PC-9 (cell line): Measurements from ENCODE around the gene ABCD3. TPM values are rescaled to one million over a fixed set of nuclear protein-coding genes. Genes with fewer than 3 reads are reported as not detected.

ENCODE experiments used
- BruUV-seq: library from RNA; stranded (reverse); fragments of 400-500 nt; replicated peaks from 2 replicates; lab custom pipeline; 2021; lab: Mats Ljungman, UMichigan
- CTCF ChIA-PET: fragments of 300-600 bp; sonication (Branson Sonifier 250); formaldehyde crosslinking; loops from one replicate; lab custom pipeline; 2022; ENCODE audit warnings: antibody characterized with exemption; lab: Charles Lee
- POLR2A ChIA-PET: fragments of 300-600 bp; sonication (Branson Sonifier 250); formaldehyde crosslinking; loops from one replicate; lab custom pipeline; 2022; ENCODE audit warnings: antibody characterized with exemption; ENCODE audit not compliant: unreplicated experiment; lab: Charles Lee
- DNase-seq, 2 experiments: peaks; one replicate each; pipeline versions ENCODE4 v3.0.0 to v3.0.0-alpha.2; 2015 to 2022; ENCODE audit warnings: mixed read lengths in 1 of 2
- H2AFZ ChIP-seq: fragments of 200-600 bp; sonication (generic); 2 replicates; pipeline ENCODE4 v1.8.1; 2017; ENCODE audit warnings: antibody characterized with exemption
- H3F3A ChIP-seq: fragments of 200-600 bp; sonication (generic); 2 replicates; pipeline ENCODE4 v1.8.1; 2017; ENCODE audit warnings: antibody characterized with exemption, mild to moderate bottlenecking, low read depth; ENCODE audit not compliant: insufficient read depth
- H3K27ac ChIP-seq: fragments of 200-600 bp; sonication (generic); 2 replicates; pipeline ENCODE4 v1.6.1; 2016; ENCODE audit warnings: mixed run types
- H3K27me3 ChIP-seq: fragments of 200-600 bp; sonication (generic); 2 replicates; pipeline ENCODE4 v1.6.1; 2016; ENCODE audit warnings: low read depth, mixed run types; ENCODE audit not compliant: insufficient read depth
- H3K36me3 ChIP-seq: fragments of 200-600 bp; sonication (generic); 2 replicates; pipeline ENCODE4 v1.6.1; 2016; ENCODE audit warnings: low read depth, mixed run types
- H3K4me1 ChIP-seq: fragments of 200-600 bp; sonication (generic); replicated peaks from 2 replicates; pipeline ENCODE4 v1.6.1; 2016; ENCODE audit warnings: mixed run types; ENCODE audit not compliant: insufficient read depth
- H3K4me2 ChIP-seq: fragments of 200-600 bp; sonication (generic); 2 replicates; pipeline ENCODE4 v1.6.1; 2017; ENCODE audit warnings: mixed run types
- H3K4me3 ChIP-seq: fragments of 200-600 bp; sonication (generic); 2 replicates; pipeline ENCODE4 v1.6.1; 2016; ENCODE audit warnings: mixed run types
- H3K79me2 ChIP-seq: fragments of 200-600 bp; sonication (generic); 2 replicates; pipeline ENCODE4 v1.6.1; 2017; ENCODE audit warnings: low read depth, mixed run types
- H3K9me2 ChIP-seq: fragments of 200-600 bp; sonication (generic); 2 replicates; pipeline ENCODE4 v1.8.1; 2017; ENCODE audit warnings: mild to moderate bottlenecking; ENCODE audit not compliant: insufficient read depth
- H3K9me3 ChIP-seq: fragments of 200-600 bp; sonication (generic); 2 replicates; pipeline ENCODE4 v1.8.1; 2016; ENCODE audit warnings: low read depth; ENCODE audit not compliant: insufficient read depth
- H4K20me1 ChIP-seq: fragments of 200-600 bp; sonication (generic); 2 replicates; pipeline ENCODE4 v1.8.1; 2017; ENCODE audit not compliant: insufficient read depth
- EZH2 ChIP-seq: fragments of 200-600 bp; sonication (generic); IDR thresholded peaks from 2 replicates; pipeline ENCODE4 v1.8.0; 2017; ENCODE audit warnings: antibody characterized with exemption, low read depth
- intact Hi-C: fragments of 100-400 bp; cut with micrococcal nuclease; formaldehyde crosslinking; loops from one replicate; pipeline ENCODE4 v1.10.0; 2022; ENCODE audit not compliant: unreplicated experiment
- total RNA-seq: library from RNA; stranded (reverse); gene quantifications from 2 replicates; pipeline ENCODE4 v1.2.3, GENCODE V29; 2021
- TF ChIP-seq, protein P1 (sequence below): fragments of 200-600 bp; sonication (generic); conservative IDR thresholded peaks from 2 replicates; pipeline ENCODE4 v1.6.1; 2017; ENCODE audit warnings: mixed run types, antibody characterized with exemption, mild to moderate bottlenecking, moderate library complexity

ABCD3 gene
- total RNA-seq, 1 experiment from 2014 or later, result 51.6 TPM

DNA sequence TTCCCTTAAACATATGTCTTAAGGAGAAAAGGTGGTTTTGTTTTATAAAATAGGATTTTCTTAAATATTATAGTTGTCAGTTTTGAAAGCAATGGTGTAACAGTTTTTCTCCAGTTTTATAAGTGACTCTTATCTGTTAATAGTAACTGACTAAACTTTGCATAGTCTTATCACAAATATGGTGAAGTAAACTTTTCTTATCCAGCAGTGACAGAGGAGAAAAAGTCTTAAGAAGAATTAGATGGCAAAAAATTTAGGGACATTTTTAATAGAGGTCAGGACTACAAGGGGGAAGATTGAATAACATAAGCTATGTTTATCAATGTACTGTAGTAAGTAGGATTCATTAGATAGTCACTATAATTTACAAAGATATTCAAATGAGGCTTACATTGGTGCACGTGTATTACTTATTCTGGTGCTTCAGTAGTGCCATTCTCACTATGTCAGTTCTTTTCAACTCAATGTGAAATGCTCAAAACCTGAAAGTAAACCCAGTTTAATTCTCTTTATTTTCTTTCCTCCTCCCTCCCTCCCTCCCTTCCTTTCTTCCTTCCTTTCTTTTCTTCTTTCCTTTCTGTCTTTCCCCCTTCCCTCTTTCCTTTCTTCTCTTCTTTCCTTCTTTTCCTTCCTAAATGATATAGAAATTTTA, 97.2 kb downstream of the ABCD3 start:
- no peak for TF ChIP-seq EZH2
- TF ChIP-seq, protein P1, sequence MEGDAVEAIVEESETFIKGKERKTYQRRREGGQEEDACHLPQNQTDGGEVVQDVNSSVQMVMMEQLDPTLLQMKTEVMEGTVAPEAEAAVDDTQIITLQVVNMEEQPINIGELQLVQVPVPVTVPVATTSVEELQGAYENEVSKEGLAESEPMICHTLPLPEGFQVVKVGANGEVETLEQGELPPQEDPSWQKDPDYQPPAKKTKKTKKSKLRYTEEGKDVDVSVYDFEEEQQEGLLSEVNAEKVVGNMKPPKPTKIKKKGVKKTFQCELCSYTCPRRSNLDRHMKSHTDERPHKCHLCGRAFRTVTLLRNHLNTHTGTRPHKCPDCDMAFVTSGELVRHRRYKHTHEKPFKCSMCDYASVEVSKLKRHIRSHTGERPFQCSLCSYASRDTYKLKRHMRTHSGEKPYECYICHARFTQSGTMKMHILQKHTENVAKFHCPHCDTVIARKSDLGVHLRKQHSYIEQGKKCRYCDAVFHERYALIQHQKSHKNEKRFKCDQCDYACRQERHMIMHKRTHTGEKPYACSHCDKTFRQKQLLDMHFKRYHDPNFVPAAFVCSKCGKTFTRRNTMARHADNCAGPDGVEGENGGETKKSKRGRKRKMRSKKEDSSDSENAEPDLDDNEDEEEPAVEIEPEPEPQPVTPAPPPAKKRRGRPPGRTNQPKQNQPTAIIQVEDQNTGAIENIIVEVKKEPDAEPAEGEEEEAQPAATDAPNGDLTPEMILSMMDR, result no peak
- H3K4me2 ChIP-seq, result no peak overlapping the region
- no peaks in the 10 kb centered on the region for H3K79me2 ChIP-seq
- H4K20me1 ChIP-seq, result no peaks in the 10 kb centered on the region
- peaks cover 21% of the 10 kb centered on the region for H3F3A ChIP-seq
- 0 out of 2 replicates have a peak overlapping the region, but pooled peaks have one; percentile 21 for H3K27ac ChIP-seq
- DNase-seq, result peak in 1 of 2 experiments; percentile 28
- no peak overlapping the region for H3K4me3 ChIP-seq
- 0 out of 2 replicates have a peak, but pooled peaks cover 20% of the 10 kb centered on the region for H3K36me3 ChIP-seq
- POLR2A ChIA-PET, result interaction anchor here (0.6 kb wide), 1 partner anchor 98 kb away, joined by 4 read pairs; no protein-coding TSS in a partner anchor
- H3K9me3 ChIP-seq, result no peaks in the 10 kb centered on the region
- CTCF ChIA-PET, result interaction anchor here (0.7 to 1.6 kb wide), 2 partner anchors 290 to 486 kb away, joined by 4 to 5 read pairs; no protein-coding TSS in a partner anchor
- no peaks in the 10 kb centered on the region for H3K9me2 ChIP-seq
- no TSS peak for BruUV-seq
- H2AFZ ChIP-seq, result no peak overlapping the region
- H3K27me3 ChIP-seq, result no peaks in the 10 kb centered on the region
- intact Hi-C loops, result loop anchor here (2.0 kb wide), 1 partner anchor 287 kb away; no protein-coding TSS in a partner anchor
- peaks cover 11% of the 10 kb centered on the region for H3K4me1 ChIP-seq

- ChIA-PET POLR2A (no interaction called here), CTCF (no interaction called here)
- Histone ChIP-seq H3K9me2 (no peaks in the 10 kb centered on the region), H3F3A (peaks cover 15% of the 10 kb centered on the region; the same call in 1 of the 2 replicates), H3K36me3 (0 out of 2 replicates have a peak, but pooled peaks cover 18% of the 10 kb centered on the region), H3K4me2 (no peak overlapping the region), H3K27me3 (no peaks in the 10 kb centered on the region), H3K4me1 (peaks cover 3% of the 10 kb centered on the region), H3K79me2 (no peaks in the 10 kb centered on the region), H2AFZ (no peak overlapping the region), H3K4me3 (no peak overlapping the region), H3K27ac (no peak overlapping the region), H4K20me1 (no peaks in the 10 kb centered on the region), H3K9me3 (no peaks in the 10 kb centered on the region)
- intact Hi-C loops, result no loop called here
- no peak for DNase-seq
- no peak for TF ChIP-seq EZH2
- TF ChIP-seq, protein P1, result no peak
- no TSS peak for BruUV-seq
Observed at GRCh38 chr1:94519351-94519750, 101.2 kb downstream of the ABCD3 start.

- POLR2A ChIA-PET, result interaction anchor here (0.6 kb wide), 1 partner anchor 116 kb away, joined by 3 read pairs; no protein-coding TSS in a partner anchor
- Histone ChIP-seq H3K4me3 (no peak overlapping the region), H3K27ac (no peak overlapping the region), H2AFZ (no peak overlapping the region), H3K9me2 (no peaks in the 10 kb centered on the region), H3K9me3 (no peaks in the 10 kb centered on the region), H3K36me3 (0 out of 2 replicates have a peak, but pooled peaks cover 15% of the 10 kb centered on the region), H3K79me2 (no peaks in the 10 kb centered on the region), H3F3A (peaks cover 18% of the 10 kb centered on the region), H3K27me3 (no peaks in the 10 kb centered on the region), H4K20me1 (no peaks in the 10 kb centered on the region), H3K4me2 (no peak overlapping the region), H3K4me1 (peaks cover 12% of the 10 kb centered on the region)
- no TSS peak for BruUV-seq
- DNase-seq, result no peak
- no peak for TF ChIP-seq EZH2
- TF ChIP-seq, protein P1, result peak; percentile 63
- CTCF ChIA-PET, result interaction anchor here (0.5 kb wide), 1 partner anchor 634 kb away, joined by 4 read pairs; no protein-coding TSS in a partner anchor
- intact Hi-C loops, result loop anchor here (1.0 to 5.0 kb wide), 3 partner anchors 280 to 521 kb away; no protein-coding TSS in a partner anchor
Observed at GRCh38 chr1:94522304-94522703, 104.1 kb downstream of the ABCD3 start.
